ENCODE measurements around the gene UIMC1. TPM values are rescaled to one million over a fixed set of nuclear protein-coding genes. Genes with fewer than 3 reads are reported as not detected.

Gene UIMC1
- total RNA-seq, 1 experiment from 2014 or later, result 53.0 TPM

- no peak overlapping the region for H4K5ac ChIP-seq (ENCODE audit: insufficient read length, low read depth, low read length)
- peak; percentile 46 for TF ChIP-seq CTCF (conservative IDR thresholded peaks at IDR 0.05)
- no peak overlapping the region for H2BK20ac ChIP-seq (ENCODE audit: low read depth, low read length, poor library complexity, severe bottlenecking)
- no peak overlapping the region for H2BK12ac ChIP-seq (ENCODE audit: insufficient read length, low read depth, low read length)
- H3T11ph ChIP-seq (ENCODE audit: low read length), result no peak overlapping the region
- H3K27me3 ChIP-seq (ENCODE audit: insufficient read depth, low read length), result no peaks in the 10 kb centered on the region
- no peak overlapping the region for H2BK5ac ChIP-seq (ENCODE audit: insufficient read length, low read length)
- peak; percentile 37 for DNase-seq
- H3K56ac ChIP-seq (ENCODE audit: insufficient read length, low read depth, low read length), result no peak overlapping the region
- no peak overlapping the region for H3K4me2 ChIP-seq (ENCODE audit: insufficient read depth, insufficient read length, low read length)
- H2BK120ac ChIP-seq (ENCODE audit: low read depth, low read length, poor library complexity, severe bottlenecking), result no peak overlapping the region
- no peak overlapping the region for H4K8ac ChIP-seq (replicated peaks; ENCODE audit: insufficient read length, low read depth, low read length)
- Mint-ChIP-seq H3K36me3 (ENCODE audit: insufficient read depth in 1 of 3, low read depth in 3 of 3) (no peaks in the 10 kb centered on the region; a peak in 1 of 7 replicates), H3K4me3 (no peak overlapping the region), H3K27ac (peak overlapping the region in 1 of 3 experiments; percentile 21; a peak in 1 of 7 replicates), H3K27me3 (ENCODE audit: low read depth) (peaks cover 6% of the 10 kb centered on the region), H3K9me3 (no peaks in the 10 kb centered on the region), H3K4me1 (peaks cover 8 to 9% of the 10 kb centered on the region in 2 experiments)
- no peak overlapping the region for H3K4ac ChIP-seq (ENCODE audit: low read depth, low read length)
- no peak overlapping the region for H2AFZ ChIP-seq (ENCODE audit: low read length)
- H2AK5ac ChIP-seq (ENCODE audit: insufficient read length, low read length), result no peak overlapping the region
- WGBS (ENCODE audit: extremely low coverage, insufficient read length, low lambda C conversion rate), result no CpG with 5 or more reads among the region's 28 CpGs
- H3K4me1 ChIP-seq (ENCODE audit: insufficient read depth, low read length), result no peaks in the 10 kb centered on the region
- H3K9ac ChIP-seq (ENCODE audit: extremely low read depth, insufficient read length, low read length), result no peak overlapping the region
- H3K27ac ChIP-seq (ENCODE audit: insufficient read length, low read depth, low read length), result no peak overlapping the region
- H2BK15ac ChIP-seq (ENCODE audit: low read depth, low read length), result no peak overlapping the region
- no peak overlapping the region for H3K23ac ChIP-seq (ENCODE audit: insufficient read length, low read depth, low read length)
- H3K79me1 ChIP-seq (ENCODE audit: insufficient read depth, low read depth, low read length, poor library complexity, severe bottlenecking), result no peaks in the 10 kb centered on the region
- no peaks in the 10 kb centered on the region for H3K9me3 ChIP-seq (ENCODE audit: control insufficient read depth, low read depth, low read length)
- H3K18ac ChIP-seq (ENCODE audit: insufficient read length, low read depth, low read length), result no peak overlapping the region
- H4K20me1 ChIP-seq (ENCODE audit: control insufficient read depth, insufficient read depth, insufficient read length), result no peaks in the 10 kb centered on the region
- no peaks in the 10 kb centered on the region for H3K23me2 ChIP-seq (ENCODE audit: insufficient read length, low read depth, low read length, poor library complexity, severe bottlenecking)
- no peak overlapping the region for H4K91ac ChIP-seq (ENCODE audit: insufficient read length, low read depth, low read length)
- H3K14ac ChIP-seq (ENCODE audit: insufficient read depth, low read length), result no peak overlapping the region
- H3K79me2 ChIP-seq (ENCODE audit: insufficient read depth, low read length), result no peaks in the 10 kb centered on the region
Measured at GRCh38 chr5:176887252-176887849, 119.2 kb downstream of the UIMC1 start.

All from H9 (cell line).